ENCODE measurements around the gene NME2.
"Not testable (repeated sequence)": the region's sequence is repeated elsewhere in the genome, so short reads cannot be mapped to it uniquely, and the experiment has no call there.

Gene NME2

DNA sequence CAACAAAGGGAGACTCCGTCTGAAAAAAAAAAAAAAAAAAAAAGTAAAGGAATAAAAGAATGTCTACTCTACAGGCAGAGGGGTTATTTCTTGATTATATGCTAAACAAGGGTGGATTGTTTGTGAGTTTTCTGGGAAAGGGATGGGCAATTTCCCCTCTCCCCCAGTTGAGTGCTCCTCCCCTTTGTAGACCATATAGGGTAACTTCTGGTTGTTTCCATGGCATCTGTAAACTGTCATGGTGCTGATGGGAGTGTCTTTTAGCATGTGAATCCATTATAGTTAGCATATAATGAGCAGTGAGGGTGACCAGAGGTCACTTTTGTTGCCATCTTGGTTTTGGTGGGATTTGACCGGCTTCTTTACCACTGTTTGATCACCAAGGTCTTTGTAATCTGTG is 17.0 kb upstream of the NME2 start:
- Histone ChIP-seq H3K4me3 (no peak overlapping the region), H3K27ac (no peak overlapping the region)

- Histone ChIP-seq H3K27ac (no peak overlapping the region), H3K4me3 (no peak overlapping the region)
Observed at GRCh38 chr17:51150932-51151331, 15.3 kb upstream of the NME2 start.

GRCh38 chr17:51152766-51153209 is 13.4 kb upstream of the NME2 start:
- Histone ChIP-seq H3K4me3 (peak overlapping the region in 5 of 7 experiments; percentile 7 to 78 (median 66)), H3K27ac (peak overlapping the region in 19 of 21 experiments; percentile 39 to 87 (median 81))

DNA sequence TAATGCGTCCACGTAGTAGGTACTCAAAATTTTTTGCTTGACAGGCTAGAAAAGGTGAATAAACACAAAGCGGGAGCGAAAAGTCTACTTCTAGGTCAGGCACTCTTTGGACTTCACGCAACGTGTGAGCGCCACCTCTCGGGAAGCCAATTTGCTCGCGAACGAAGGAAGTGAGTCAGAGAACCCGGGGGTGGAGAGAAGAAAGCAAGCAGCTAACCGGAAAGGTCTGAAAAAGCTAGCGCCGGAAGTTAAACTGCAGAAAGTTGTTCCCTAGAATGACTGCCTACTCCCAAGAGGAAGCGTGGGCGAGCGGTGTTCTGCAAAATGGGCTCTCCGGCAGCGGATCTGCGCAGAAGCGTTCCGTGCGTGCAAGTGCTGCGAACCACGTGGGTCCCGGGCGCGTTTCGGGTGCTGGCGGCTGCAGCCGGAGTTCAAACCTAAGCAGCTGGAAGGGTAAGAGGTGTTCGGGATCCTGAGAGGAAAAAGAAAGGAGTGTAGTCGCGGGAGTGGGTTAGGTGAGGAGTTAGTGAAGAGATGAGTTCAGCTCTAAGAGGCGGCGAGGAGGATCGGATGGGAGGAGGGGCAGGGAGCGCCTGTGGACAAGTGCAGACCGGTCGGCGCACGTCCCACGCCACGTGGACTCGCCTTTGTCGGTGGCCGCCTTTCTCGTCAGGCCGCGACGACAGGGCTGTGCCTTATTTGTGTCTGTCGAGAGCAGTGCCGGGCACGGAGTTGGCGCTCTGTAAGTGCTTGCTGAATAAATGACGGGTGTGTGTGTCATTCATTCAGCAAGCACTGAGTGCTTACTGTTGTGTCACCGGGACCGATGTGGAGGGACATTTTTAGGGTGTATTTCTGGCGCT is 12.8 kb upstream of the NME2 start, which contains the start of gene NME1:
TSS of gene NME1 (plus strand) at position 350 of the 863 bp plus-strand sequence. CDS start 2,096 bp downstream, outside the sequence.
- H3K27ac ChIP-seq = peak within 1 kb of the TSS in 20 of 21 experiments; percentile 55 to 87 (median 82)
- H3K4me3 ChIP-seq = peak within 1 kb of the TSS; percentile 53 to 78 (median 68)

- Histone ChIP-seq H3K4me3 (peak overlapping the region; percentile 53 to 78 (median 68)), H3K27ac (peak overlapping the region in 20 of 21 experiments; percentile 55 to 86 (median 80))
Observed at GRCh38 chr17:51154176-51154575, 12.0 kb upstream of the NME2 start.

- Histone ChIP-seq H3K27ac (no peak overlapping the region), H3K4me3 (no peak overlapping the region)
Observed at GRCh38 chr17:51155416-51155815, 10.8 kb upstream of the NME2 start.

GRCh38 chr17:51159604-51160003 is 6.6 kb upstream of the NME2 start:
- Histone ChIP-seq H3K4me3 (no peak overlapping the region), H3K27ac (no peak overlapping the region)

DNA sequence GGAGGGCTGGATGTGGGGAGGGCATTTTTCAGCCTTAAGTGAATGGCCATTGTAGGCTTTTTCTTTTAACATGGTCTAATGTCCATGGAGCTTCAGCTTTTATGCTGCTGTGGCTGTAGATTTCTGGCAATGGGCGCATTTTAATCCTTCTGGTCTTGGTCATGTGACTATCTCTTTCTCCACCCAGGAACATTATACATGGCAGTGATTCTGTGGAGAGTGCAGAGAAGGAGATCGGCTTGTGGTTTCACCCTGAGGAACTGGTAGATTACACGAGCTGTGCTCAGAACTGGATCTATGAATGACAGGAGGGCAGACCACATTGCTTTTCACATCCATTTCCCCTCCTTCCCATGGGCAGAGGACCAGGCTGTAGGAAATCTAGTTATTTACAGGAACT is 4.7 kb upstream of the NME2 start:
- Histone ChIP-seq H3K4me3 (no peak overlapping the region), H3K27ac (no peak overlapping the region)

DNA sequence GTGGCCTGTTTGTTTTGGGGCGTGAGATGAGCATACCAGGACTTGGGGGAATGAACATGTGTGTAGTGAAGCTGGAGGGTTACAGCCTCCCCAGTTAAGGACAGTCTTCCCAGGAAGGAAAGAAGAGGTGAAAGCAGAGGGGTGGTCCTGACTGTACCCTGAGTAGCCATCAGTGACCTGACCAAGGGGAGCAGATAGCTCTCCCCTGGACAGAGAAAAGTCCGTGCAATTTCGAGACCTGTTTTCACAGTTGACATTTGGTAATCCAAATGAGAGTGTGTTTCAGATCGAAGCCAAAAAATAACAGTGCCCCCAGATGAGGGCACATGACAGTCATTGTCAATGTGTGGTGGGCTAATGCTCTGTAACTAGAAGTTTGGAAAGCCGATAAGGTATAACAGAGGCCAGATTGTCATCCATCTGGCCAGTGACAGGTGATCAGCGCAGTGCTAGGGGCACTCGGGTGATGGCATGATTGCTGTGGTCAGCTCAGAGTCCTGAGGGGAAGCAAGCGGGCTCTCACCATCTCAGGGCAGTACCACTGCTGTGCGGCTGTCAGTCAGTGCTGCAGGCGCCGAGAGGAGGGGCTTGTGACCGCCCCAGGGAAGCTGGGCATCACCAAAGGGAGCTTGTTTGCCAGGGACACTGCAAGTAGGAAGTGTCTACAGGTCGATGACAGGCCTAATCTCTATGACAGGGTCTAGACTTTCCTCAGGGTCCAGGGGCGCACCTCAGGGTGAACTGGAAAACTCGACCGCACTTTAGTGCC is 1.1 kb upstream of the NME2 start:
- peak overlapping the region; percentile 63 to 98 (median 95) for H3K27ac ChIP-seq
- peak overlapping the region in 6 of 7 experiments; percentile 75 to 99 (median 86) for H3K4me3 ChIP-seq

- Histone ChIP-seq H3K4me3 (peak overlapping the region; percentile 75 to 99 (median 83)), H3K27ac (peak overlapping the region; percentile 63 to 98 (median 95))
Observed at GRCh38 chr17:51165680-51166197, 472 bp upstream of the NME2 start.

DNA sequence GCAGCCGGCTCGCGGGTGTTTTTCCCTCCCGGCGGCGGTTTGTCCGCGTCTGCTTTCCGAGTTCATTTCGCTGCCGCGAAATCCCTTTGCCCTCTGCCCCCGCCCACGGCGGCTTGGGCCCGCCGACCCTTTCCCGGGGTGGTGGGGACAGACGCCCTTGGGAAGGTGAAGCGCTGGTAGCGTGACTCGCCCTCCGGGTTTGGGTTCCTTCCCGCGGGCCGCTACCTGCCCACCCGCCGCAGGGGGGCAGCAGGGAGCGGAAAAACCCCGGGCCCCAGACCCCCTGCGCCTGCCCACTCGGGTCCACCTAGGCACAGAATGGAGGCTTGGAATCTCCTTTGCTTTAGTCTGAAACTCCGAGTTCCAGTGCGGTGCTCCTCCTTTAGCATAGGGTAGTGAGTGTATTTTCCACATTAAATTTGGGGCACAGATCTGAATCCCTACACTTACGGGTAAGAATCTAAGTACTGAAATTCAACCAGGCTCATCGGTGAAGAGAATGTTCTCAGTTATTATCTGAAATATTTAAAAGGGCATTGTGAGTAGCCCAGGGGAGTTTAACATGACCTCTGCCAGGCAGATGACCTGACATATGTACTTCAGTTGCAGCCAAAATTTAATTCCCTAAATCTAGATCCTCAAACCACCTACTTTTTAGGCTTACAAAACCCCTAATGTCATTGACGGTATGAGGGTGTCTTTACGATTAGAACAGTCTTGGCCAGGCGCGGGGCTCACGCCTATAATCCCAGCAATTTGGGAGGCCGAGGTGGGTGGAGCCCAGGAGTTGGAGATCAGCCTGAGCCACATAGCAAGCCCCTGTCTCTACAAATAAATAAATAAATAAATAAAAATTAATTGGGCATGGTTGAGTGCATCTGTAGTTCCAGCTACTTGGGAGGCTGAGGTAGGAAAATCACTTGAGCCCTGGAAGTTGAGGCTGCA is 1.0 kb downstream of the NME2 start:
- H3K27ac ChIP-seq = peak overlapping the region; percentile 67 to 98 (median 95)
- H3K4me3 ChIP-seq = peak overlapping the region; percentile 75 to 99 (median 83)

GRCh38 chr17:51169340-51169739 is 3.1 kb downstream of the NME2 start:
- Histone ChIP-seq H3K4me3 (no peak overlapping the region), H3K27ac (no peak overlapping the region)

GRCh38 chr17:51170736-51171135 is 4.5 kb downstream of the NME2 start:
- Histone ChIP-seq H3K27ac (no peak overlapping the region), H3K4me3 (no peak overlapping the region)

DNA sequence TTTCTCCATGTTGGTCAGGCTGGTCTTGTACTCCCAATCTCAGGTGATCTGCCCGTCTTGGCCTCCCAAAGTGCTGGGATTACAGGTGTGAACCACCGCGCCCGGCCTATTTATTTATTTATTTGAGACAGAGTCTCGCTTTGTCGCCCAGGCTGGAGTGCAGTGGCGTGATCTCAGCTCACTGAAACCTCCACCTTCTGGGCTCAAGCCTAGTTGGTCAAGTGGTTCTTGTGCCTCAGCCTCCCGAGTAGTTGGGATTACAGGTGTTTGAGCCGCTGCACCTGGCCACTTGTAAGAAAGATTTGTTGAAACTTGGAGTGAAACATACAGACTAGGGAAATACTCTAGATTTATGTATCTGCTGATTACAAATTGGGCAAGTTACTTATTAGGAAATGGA is 5.8 kb downstream of the NME2 start:
- not testable (repeated sequence) for H3K4me3 ChIP-seq, H3K27ac ChIP-seq

- no peak overlapping the region for H3K4me3 ChIP-seq
- H3K27ac ChIP-seq = no peak overlapping the region
Observed at GRCh38 chr17:51180486-51180885, 14.3 kb downstream of the NME2 start.

GRCh38 chr17:51184124-51184523 is 17.9 kb downstream of the NME2 start:
- H3K4me3 ChIP-seq = no peak overlapping the region
- no peak overlapping the region for H3K27ac ChIP-seq

DNA sequence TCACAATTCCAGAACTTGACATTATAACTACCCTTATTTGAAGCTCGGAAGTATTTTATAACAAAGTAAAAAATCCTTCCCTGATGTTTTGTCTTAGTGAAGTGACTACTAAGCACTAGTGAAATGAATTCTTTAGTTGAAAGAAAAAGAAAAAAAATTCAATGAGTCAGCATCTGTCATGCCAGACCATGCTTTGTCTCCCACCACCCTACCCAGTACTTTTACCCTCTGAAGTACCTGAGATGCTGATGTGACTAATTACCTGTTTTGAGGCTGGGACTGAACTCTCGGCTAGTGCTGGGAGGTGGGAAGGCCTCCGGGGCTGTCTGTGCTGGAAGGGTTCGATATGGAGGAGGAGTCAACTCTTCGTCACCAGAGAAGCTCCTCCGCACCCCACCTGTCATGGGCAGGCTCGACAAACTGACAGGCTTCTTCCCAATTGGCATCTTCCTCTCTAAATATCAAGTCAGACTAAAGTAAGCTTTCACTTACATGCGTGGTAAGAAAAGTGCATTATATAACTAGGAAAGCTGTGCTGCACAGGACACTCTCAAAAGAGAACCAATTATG is 19.6 kb downstream of the NME2 start:
- Histone ChIP-seq H3K27ac (no peak overlapping the region), H3K4me3 (no peak overlapping the region)

GRCh38 chr17:51188271-51188833 is 22.1 kb downstream of the NME2 start:
- Histone ChIP-seq H3K27ac (no peak overlapping the region), H3K4me3 (no peak overlapping the region)

GRCh38 chr17:51189162-51189561 is 23.0 kb downstream of the NME2 start:
- Histone ChIP-seq H3K4me3 (no peak overlapping the region), H3K27ac (no peak overlapping the region)

All from skin epidermis (tissue), 12 donors.